IMR-90 (cell line): ENCODE results near the gene HMBS. TPM values are rescaled to one million over a fixed set of nuclear protein-coding genes. Genes with fewer than 3 reads are reported as not detected.

ENCODE experiments used
- ATAC-seq: fragments of 200-7000 bp; cut with Tn5 transposase; 2 replicates; pipeline ENCODE4 v1.9.1; 2020; ENCODE audit warnings: low read depth, mild to moderate bottlenecking, moderate library complexity
- BruUV-seq: library from RNA; stranded (reverse); fragments of 400-500 nt; replicated peaks from 2 replicates; lab custom pipeline; 2021; lab: Mats Ljungman, UMichigan
- CTCF ChIA-PET: fragments of 300-600 bp; formaldehyde crosslinking; extraction: SDS; loops from one replicate; lab custom pipeline; 2021; ENCODE audit warnings: antibody characterized with exemption; lab: Yijun Ruan, JAX
- POLR2A ChIA-PET: fragments of 300-600 bp; sonication (Branson Sonifier 250); formaldehyde crosslinking; loops from one replicate; lab custom pipeline; 2022; ENCODE audit warnings: antibody characterized with exemption; ENCODE audit not compliant: unreplicated experiment; lab: Charles Lee
- DNase-seq: peaks from one replicate; pipeline ENCODE4 v3.0.0; 2013
- H2AFZ ChIP-seq: replicated peaks from 2 replicates; pipeline ENCODE3; 2013; ENCODE audit warnings: low read length, mild to moderate bottlenecking; ENCODE audit not compliant: poor library complexity
- H2AK5ac ChIP-seq: 2 replicates; pipeline ENCODE4 v1.6.1; 2013; ENCODE audit warnings: low read depth, low read length, inconsistent platforms
- H2AK9ac ChIP-seq: replicated peaks from 2 replicates; pipeline ENCODE3; 2013; ENCODE audit warnings: mild to moderate bottlenecking, low read depth, low read length, moderate library complexity; ENCODE audit not compliant: poor library complexity
- H2BK120ac ChIP-seq: 2 replicates; pipeline ENCODE4 v1.6.1; 2013; ENCODE audit warnings: low read depth, low read length, inconsistent platforms
- H2BK15ac ChIP-seq: 3 replicates; pipeline ENCODE4 v1.6.1; 2013; ENCODE audit warnings: low read depth, low read length, inconsistent platforms
- H2BK20ac ChIP-seq: 2 replicates; pipeline ENCODE4 v1.6.1; 2013; ENCODE audit warnings: low read depth, mild to moderate bottlenecking, inconsistent platforms, low read length, moderate library complexity
- H2BK5ac ChIP-seq: 2 replicates; pipeline ENCODE4 v1.6.1; 2013; ENCODE audit warnings: mild to moderate bottlenecking, low read depth, low read length, inconsistent platforms; ENCODE audit not compliant: poor library complexity, severe bottlenecking
- H3K14ac ChIP-seq: replicated peaks from 2 replicates; pipeline ENCODE4 v1.6.1; 2013; ENCODE audit warnings: low read depth, low read length, inconsistent platforms
- H3K18ac ChIP-seq: 2 replicates; pipeline ENCODE4 v1.6.1; 2013; ENCODE audit warnings: low read depth, low read length, control low read depth
- H3K23ac ChIP-seq: 2 replicates; pipeline ENCODE4 v1.6.1; 2013; ENCODE audit warnings: low read depth, low read length, inconsistent platforms
- H3K27ac ChIP-seq: 2 replicates; pipeline ENCODE4 v1.5.1; 2013; ENCODE audit warnings: mild to moderate bottlenecking, control low read depth, low read length; ENCODE audit not compliant: insufficient read depth
- H3K27me3 ChIP-seq: 2 replicates; pipeline ENCODE4 v1.6.1; 2013; ENCODE audit warnings: low read length; ENCODE audit not compliant: control insufficient read depth, insufficient read depth
- H3K36me3 ChIP-seq: 2 replicates; pipeline ENCODE4 v1.6.1; 2013; ENCODE audit warnings: low read length, mixed read lengths; ENCODE audit not compliant: control insufficient read depth, insufficient read depth
- H3K4ac ChIP-seq: 2 replicates; pipeline ENCODE4 v1.6.1; 2013; ENCODE audit warnings: low read depth, low read length, inconsistent platforms
- H3K4me1 ChIP-seq: 2 replicates; pipeline ENCODE4 v1.6.1; 2013; ENCODE audit warnings: low read length, mixed read lengths; ENCODE audit not compliant: control insufficient read depth, insufficient read depth
- H3K4me2 ChIP-seq: 2 replicates; pipeline ENCODE4 v1.6.1; 2013; ENCODE audit warnings: low read depth, mild to moderate bottlenecking, control low read depth, low read length, moderate library complexity
- H3K4me3 ChIP-seq: 2 replicates; pipeline ENCODE4 v1.5.1; 2013; ENCODE audit warnings: low read depth, mild to moderate bottlenecking, control low read depth, low read length, moderate library complexity; ENCODE audit not compliant: insufficient read depth
- H3K56ac ChIP-seq: 2 replicates; pipeline ENCODE4 v1.6.1; 2013; ENCODE audit warnings: low read length, inconsistent platforms; ENCODE audit not compliant: insufficient read depth; ENCODE audit errors: extremely low read depth
- H3K79me1 ChIP-seq, 2 experiments: 2 replicates each; pipeline ENCODE4 v1.6.1; 2013; ENCODE audit warnings: low read length in 2 of 2, inconsistent platforms in 1 of 2, low read depth in 1 of 2
- H3K9ac ChIP-seq: 2 replicates; pipeline ENCODE4 v1.6.1; 2013; ENCODE audit warnings: low read depth, low read length, control low read depth
- H3K9me1 ChIP-seq: 2 replicates; pipeline ENCODE4 v1.6.1; 2013; ENCODE audit warnings: low read length, inconsistent platforms; ENCODE audit not compliant: insufficient read depth
- H3K9me3 ChIP-seq: 2 replicates; pipeline ENCODE4 v1.6.1; 2013; ENCODE audit warnings: low read length; ENCODE audit not compliant: control insufficient read depth, insufficient read depth
- H4K20me1 ChIP-seq: 2 replicates; pipeline ENCODE4 v1.6.1; 2013; ENCODE audit warnings: low read length, inconsistent platforms; ENCODE audit not compliant: insufficient read depth
- H4K5ac ChIP-seq: 2 replicates; pipeline ENCODE4 v1.6.1; 2013; ENCODE audit warnings: mild to moderate bottlenecking, low read depth, low read length, control low read depth
- H4K8ac ChIP-seq, 2 experiments: 2 replicates each; pipeline ENCODE4 v1.6.1; 2013; ENCODE audit warnings: low read depth in 2 of 2, low read length in 2 of 2, control low read depth in 1 of 2, inconsistent platforms in 1 of 2
- H4K91ac ChIP-seq: 2 replicates; pipeline ENCODE4 v1.6.1; 2013; ENCODE audit warnings: low read depth, low read length, inconsistent platforms; ENCODE audit not compliant: insufficient read depth
- BHLHE40 ChIP-seq: fragments of 150-350 bp; IDR thresholded peaks from 2 replicates; pipeline ENCODE4 v1.6.1; 2016; ENCODE audit warnings: mild to moderate bottlenecking, low read depth, low read length
- CEBPB ChIP-seq: IDR thresholded peaks from 2 replicates; pipeline ENCODE4 v1.6.1; 2012; ENCODE audit warnings: low read depth, low read length, improper control_type of control experiment
- ELK1 ChIP-seq: fragments of 150-350 bp; IDR thresholded peaks from 2 replicates; pipeline ENCODE4 v1.6.1; 2016; ENCODE audit warnings: low read depth, mild to moderate bottlenecking, low read length, moderate library complexity, borderline replicate concordance
- MAFK ChIP-seq: IDR thresholded peaks from 2 replicates; pipeline ENCODE4 v1.6.1; 2012; ENCODE audit warnings: low read depth, low read length, improper control_type of control experiment
- MAZ ChIP-seq: IDR thresholded peaks from 2 replicates; pipeline ENCODE4 v1.6.1; 2012; ENCODE audit warnings: low read depth, mild to moderate bottlenecking, low read length, improper control_type of control experiment, moderate library complexity, borderline replicate concordance
- POLR2A ChIP-seq: IDR thresholded peaks from 2 replicates; pipeline ENCODE4 v1.6.1; 2012; ENCODE audit warnings: mild to moderate bottlenecking, low read depth, low read length
- RAD21 ChIP-seq: IDR thresholded peaks from 2 replicates; pipeline ENCODE4 v1.6.1; 2012; ENCODE audit warnings: low read length, improper control_type of control experiment
- RCOR1 ChIP-seq: IDR thresholded peaks from 2 replicates; pipeline ENCODE4 v1.6.1; 2012; ENCODE audit warnings: mild to moderate bottlenecking, low read length, improper control_type of control experiment; ENCODE audit not compliant: insufficient replicate concordance
- RFX5 ChIP-seq: IDR thresholded peaks from 2 replicates; pipeline ENCODE4 v1.8.0; 2012; ENCODE audit warnings: low read depth, mild to moderate bottlenecking, low read length, moderate library complexity
- WGBS, 2 experiments: methylation state at CpG; one replicate each; pipeline versions ENCODE4 v1.1.5 to v1.1.7; 2013; ENCODE audit warnings: missing lambda C conversion rate in 2 of 2; ENCODE audit not compliant: insufficient read length in 1 of 2; ENCODE audit errors: extremely low coverage in 2 of 2; 5-methylcytosine and 5-hydroxymethylcytosine counted together
- dilution Hi-C: fragments of 300-500 bp; cut with HindIII; formaldehyde crosslinking; loops from one replicate; pipeline ENCODE4 v1.14.3; 2018; ENCODE audit warnings: low sequenced_read_pairs; ENCODE audit not compliant: unreplicated experiment
- in situ Hi-C: fragments of 300-500 bp; cut with MboI; formaldehyde crosslinking; loops from 3 replicates; pipeline ENCODE4 v1.14.3; 2019; ENCODE audit warnings: low sequenced_read_pairs, inconsistent platforms, mixed read lengths
- intact Hi-C: fragments of 100-400 bp; cut with micrococcal nuclease; formaldehyde crosslinking; loops from 2 replicates; pipeline ENCODE4 v1.10.0; 2022
- polyA plus RNA-seq, 3 experiments: library from polyadenylated mRNA; depleted of rRNA; stranded (reverse); fragments of >200 nt; gene quantifications; 2 replicates each; pipeline ENCODE4 v1.2.3, GENCODE V29; 2012; ENCODE audit warnings: low replicate concordance in 1 of 3
- total RNA-seq: library from RNA; depleted of rRNA; stranded (reverse); fragments of >200 nt; gene quantifications from 2 replicates; pipeline ENCODE4 v1.2.3, GENCODE V29; 2012

HMBS gene
- total and polyA plus RNA-seq, 2 of the 4 experiments (the other 2 are of a cell fraction) = 17.9 to 59.5 TPM

- TF ChIP-seq ELK1 (no peak), MAFK (peak; percentile 9; the same call in 1 of the 2 replicates), BHLHE40 (no peak)
Measured at GRCh38 chr11:119095066-119095880, 10.6 kb downstream of the HMBS start (continued).

- H2AK9ac ChIP-seq = no peak overlapping the region
- H3K27me3 ChIP-seq = no peaks in the 10 kb centered on the region
- H4K8ac ChIP-seq = no peak overlapping the region
- WGBS, 2 experiments = 95% methylated on average over 4 of the region's 6 CpGs; no CpG with 5 or more reads in 1 of the 2 experiments
- H2AK5ac ChIP-seq = no peak overlapping the region
- intact Hi-C loops (loop anchor here (10.0 kb wide), 1 partner anchor 375 kb away; no protein-coding TSS in a partner anchor), dilution Hi-C loops (no loop called here), in situ Hi-C loops (loop anchor here (5.0 kb wide), 1 partner anchor 98 kb away; no protein-coding TSS in a partner anchor)
- H3K56ac ChIP-seq = no peak overlapping the region
- no peak overlapping the region for H4K5ac ChIP-seq
- H3K23ac ChIP-seq = no peak overlapping the region
- no peak overlapping the region for H4K91ac ChIP-seq
- BruUV-seq = no TSS peak
- no peak overlapping the region for H3K27ac ChIP-seq
- H2BK15ac ChIP-seq = no peak overlapping the region
- H2BK20ac ChIP-seq = no peak overlapping the region
- DNase-seq = no peak
- H2BK120ac ChIP-seq = no peak overlapping the region
- no peak overlapping the region for H3K9ac ChIP-seq
- CTCF ChIA-PET = interaction anchor here (0.9 kb wide), 1 partner anchor 32 kb away, joined by 5 read pairs; the partner anchor contains the start of gene VPS11
- H3K14ac ChIP-seq = no peak overlapping the region
- peaks cover 14% of the 10 kb centered on the region for H3K36me3 ChIP-seq
- H4K20me1 ChIP-seq = no peaks in the 10 kb centered on the region; the same call in 1 of the 2 replicates
- TF ChIP-seq CEBPB (no peak), POLR2A (no peak), RAD21 (no peak), RFX5 (no peak), ELK1 (no peak), RCOR1 (no peak), MAFK (no peak), MAZ (no peak)
- no peak overlapping the region for H3K4me3 ChIP-seq
- H3K4ac ChIP-seq = no peak overlapping the region
- no peak overlapping the region for H3K18ac ChIP-seq
- H3K4me2 ChIP-seq = no peak overlapping the region
- peaks cover 18 to 46% of the 10 kb centered on the region in 2 experiments for H3K79me1 ChIP-seq
- ATAC-seq = no peak
- H3K4me1 ChIP-seq = peaks cover 5% of the 10 kb centered on the region
- H3K9me3 ChIP-seq = no peaks in the 10 kb centered on the region
- H2AFZ ChIP-seq = no peak overlapping the region
- peaks cover 6% of the 10 kb centered on the region; the same call in 1 of the 2 replicates for H3K9me1 ChIP-seq
- POLR2A ChIA-PET = no interaction called here
- no peak overlapping the region for H2BK5ac ChIP-seq
Measured at GRCh38 chr11:119099711-119100110, 15.0 kb downstream of the HMBS start.
